Esophagus squamous epithelium (tissue), 5 donors: ENCODE data around the gene SLC19A1. TPM values are rescaled to one million over a fixed set of nuclear protein-coding genes. Genes with fewer than 3 reads are reported as not detected.
A peak's percentile ranks its signal among the peaks of the same experiment; 100 is the strongest.
"Not testable (repeated sequence)": the region's sequence is repeated elsewhere in the genome, so short reads cannot be mapped to it uniquely, and the experiment has no call there.

ENCODE experiments used
- DNase-seq: peaks from one replicate; lab custom pipeline; 2025; lab: John Stamatoyannopoulos, UW
- H3K27ac ChIP-seq, 4 donors: fragments of 200-600 bp; sonication (generic); one replicate each; pipeline ENCODE4 v1.5.1; 2016 to 2019; ENCODE audit warnings: mild to moderate bottlenecking in 1 of 4
- H3K27me3 ChIP-seq, 4 donors: fragments of 200-600 bp; sonication (generic); 1 replicate in 3 of 4; 2 replicates in 1 of 4; pipeline versions ENCODE4 v1.5.1 to v1.6.0; 2017 to 2021; ENCODE audit warnings: antibody characterized with exemption in 1 of 4
- H3K36me3 ChIP-seq, 3 donors: fragments of 200-600 bp; sonication (generic); one replicate each; pipeline ENCODE4 v1.5.1; 2016 to 2019
- H3K4me1 ChIP-seq, 3 donors: fragments of 200-600 bp; sonication (generic); one replicate each; pipeline ENCODE4 v1.5.1; 2017 to 2019
- H3K4me3 ChIP-seq, 4 donors: fragments of 200-600 bp; sonication (generic); 1 replicate in 3 of 4; 2 replicates in 1 of 4; pipeline ENCODE4 v1.5.1; 2016 to 2019; ENCODE audit warnings: mild to moderate bottlenecking in 2 of 4, moderate library complexity in 1 of 4
- H3K9me3 ChIP-seq, 3 donors: fragments of 200-600 bp; sonication (generic); one replicate each; pipeline ENCODE4 v1.5.1; 2016 to 2019
- CTCF ChIP-seq, 6 experiments: fragments of 450-650 bp in 4 of 6; fragments of 200-600 bp in 2 of 6; sonication (generic) in 2 of 6; IDR thresholded peaks; one replicate each; pipeline ENCODE4 v1.5.1; 2016 to 2019; ENCODE audit warnings: antibody characterized with exemption in 6 of 6, mild to moderate bottlenecking in 4 of 6, moderate library complexity in 4 of 6
- POLR2A ChIP-seq, 4 donors: fragments of 450-650 bp; IDR thresholded peaks; one replicate each; pipeline ENCODE4 v1.6.1; 2017; ENCODE audit warnings: antibody characterized with exemption in 4 of 4, mild to moderate bottlenecking in 4 of 4, moderate library complexity in 3 of 4
- WGBS, 2 donors: methylation state at CpG; one replicate each; pipeline ENCODE4 v1.1.5; 2018; 5-methylcytosine and 5-hydroxymethylcytosine counted together
- intact Hi-C: fragments of 100-400 bp; cut with DNase I; formaldehyde crosslinking; loops from one replicate; pipeline ENCODE4 v1.15.0; 2022
- total RNA-seq, 4 donors: library from RNA; depleted of rRNA; stranded (reverse); fragments of >200 nt; gene quantifications; one replicate each; pipeline ENCODE4 v1.1.0, GENCODE V29; 2016
- donor health status: DM: yes; HTN: yes; CAD: no.

SLC19A1 gene
- total RNA-seq, 4 donors from 2014 or later = 1.6 to 4.6 (median 2.9) TPM

GRCh38 chr21:45570826-45571601 lies 28.8 kb upstream of the SLC19A1 start:
- TF ChIP-seq CTCF (IDR thresholded peaks at IDR 0.05) = no peak
- TF ChIP-seq POLR2A (IDR thresholded peaks at IDR 0.05) = no peak
- H3K27me3 ChIP-seq = peaks cover 0 to 13% (median 0%) of the 10 kb centered on the region in 4 donors
- intact Hi-C loops = no loop called here
- no peaks in the 10 kb centered on the region for H3K36me3 ChIP-seq
- H3K9me3 ChIP-seq = no peaks in the 10 kb centered on the region
- peak overlapping the region in 1 of 4 donors; percentile 14 for H3K27ac ChIP-seq
- H3K4me3 ChIP-seq = no peak overlapping the region
- DNase-seq = no peak
- WGBS, 2 donors = 64 to 73% methylated on average over 20 of the region's 20 CpGs
- peaks cover 0 to 5% (median 0%) of the 10 kb centered on the region in 3 donors for H3K4me1 ChIP-seq

DNA sequence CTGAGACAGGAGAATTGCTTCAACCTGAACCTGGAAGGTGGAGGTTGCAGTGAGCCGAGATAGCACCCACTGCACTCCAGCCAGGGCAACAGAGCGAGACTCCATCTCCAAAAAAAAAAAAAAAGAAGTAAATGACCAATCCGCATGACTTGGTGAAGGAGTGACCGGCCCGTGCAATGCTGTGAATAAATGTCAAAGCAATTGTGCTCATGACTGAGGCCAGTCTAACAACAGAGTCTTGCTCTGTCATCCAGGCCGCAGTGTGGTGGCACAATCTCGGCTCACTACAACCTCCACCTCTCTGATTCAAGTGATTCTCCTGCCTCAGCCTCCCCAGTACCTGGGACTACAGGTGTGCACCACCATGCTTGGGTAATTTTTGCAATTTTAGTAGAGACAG lies 27.8 kb upstream of the SLC19A1 start:
- intact Hi-C loops = no loop called here
- Histone ChIP-seq H3K4me3 (no peak overlapping the region), H3K9me3 (no peaks in the 10 kb centered on the region), H3K27ac (no peak overlapping the region), H3K4me1 (peaks cover 0 to 5% (median 0%) of the 10 kb centered on the region in 3 donors), H3K36me3 (no peaks in the 10 kb centered on the region), H3K27me3 (peaks cover 0 to 19% (median 0%) of the 10 kb centered on the region in 4 donors)
- no peak for TF ChIP-seq POLR2A (IDR thresholded peaks at IDR 0.05)
- TF ChIP-seq CTCF (IDR thresholded peaks at IDR 0.05) = no peak
- 91 to 95% methylated on average over 7 of the region's 7 CpGs for WGBS, 2 donors
- no peak for DNase-seq

DNA sequence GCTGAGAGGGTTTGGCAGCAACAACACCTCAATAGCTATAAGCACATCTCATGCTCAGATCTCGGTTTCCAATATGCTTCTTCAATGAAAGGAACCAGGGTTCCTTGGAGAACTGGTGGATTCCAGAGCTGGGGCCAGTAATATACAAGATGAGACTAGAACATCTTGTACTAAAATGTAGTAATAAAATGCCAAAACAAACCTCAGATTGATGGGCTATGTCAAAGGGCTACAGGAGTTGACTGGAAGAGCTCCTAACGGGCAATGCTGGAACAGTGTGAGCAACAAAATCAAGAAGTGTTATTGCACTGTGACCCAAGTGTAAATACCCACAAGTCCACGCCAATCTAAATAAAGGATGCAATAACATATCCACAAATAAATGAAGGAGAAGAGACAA lies 26.1 kb upstream of the SLC19A1 start:
- no peaks in the 10 kb centered on the region for H3K36me3 ChIP-seq
- H3K27me3 ChIP-seq = peaks cover 0 to 32% (median 0%) of the 10 kb centered on the region in 4 donors
- no peak overlapping the region for H3K27ac ChIP-seq
- no peak for DNase-seq
- TF ChIP-seq POLR2A (IDR thresholded peaks at IDR 0.05) (no peak), CTCF (IDR thresholded peaks at IDR 0.05) (no peak)
- intact Hi-C loops = no loop called here
- no peaks in the 10 kb centered on the region for H3K4me1 ChIP-seq
- no peaks in the 10 kb centered on the region for H3K9me3 ChIP-seq
- H3K4me3 ChIP-seq = no peak overlapping the region
- WGBS, 2 donors = 63 to 72% methylated on average over 3 of the region's 3 CpGs

- peaks cover 0 to 75% (median 0%) of the 10 kb centered on the region in 4 donors for H3K27me3 ChIP-seq
- H3K9me3 ChIP-seq, H3K36me3 ChIP-seq, H3K4me3 ChIP-seq, intact Hi-C loops, H3K27ac ChIP-seq, H3K4me1 ChIP-seq, DNase-seq: not testable (repeated sequence)
- WGBS, 2 donors = 92 to 93% methylated on average over 11 of the region's 11 CpGs
Measured at GRCh38 chr21:45564137-45564536, 21.9 kb upstream of the SLC19A1 start.

DNA sequence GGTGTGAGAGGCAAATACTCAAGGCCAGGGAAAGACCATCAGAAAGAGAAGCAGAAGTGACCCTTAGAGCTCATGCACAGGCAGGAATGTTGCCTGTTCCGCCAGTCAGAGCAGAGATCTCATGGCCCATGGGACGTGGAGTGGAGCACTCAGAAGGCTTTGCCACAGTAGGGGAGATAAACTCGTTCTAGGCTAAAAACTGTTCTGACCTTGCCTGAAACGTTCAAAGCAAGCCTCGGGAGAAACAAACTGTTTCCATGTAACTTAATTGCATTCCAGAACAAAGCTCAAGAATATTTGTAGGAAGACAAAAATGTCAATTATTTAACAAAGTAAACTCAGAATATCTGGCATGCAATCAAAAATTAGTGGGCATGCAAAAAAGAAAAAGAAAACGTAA lies 20.7 kb upstream of the SLC19A1 start:
- no peak overlapping the region for H3K4me3 ChIP-seq
- H3K27me3 ChIP-seq = peaks cover 0 to 77% (median 0%) of the 10 kb centered on the region in 4 donors
- intact Hi-C loops = no loop called here
- TF ChIP-seq CTCF (IDR thresholded peaks at IDR 0.05) = no peak
- TF ChIP-seq POLR2A (IDR thresholded peaks at IDR 0.05) = no peak
- no peaks in the 10 kb centered on the region for H3K36me3 ChIP-seq
- 27 to 33% methylated on average over 6 of the region's 6 CpGs for WGBS, 2 donors
- no peak overlapping the region for H3K27ac ChIP-seq
- no peaks in the 10 kb centered on the region for H3K4me1 ChIP-seq
- no peaks in the 10 kb centered on the region for H3K9me3 ChIP-seq
- DNase-seq = no peak
